ENCODE data around the gene FIZ1.
A peak's percentile ranks its signal among the peaks of the same experiment; 100 is the strongest.
"Not testable (repeated sequence)": the region's sequence is repeated elsewhere in the genome, so short reads cannot be mapped to it uniquely, and the experiment has no call there.

FIZ1 gene

GRCh38 chr19:55596304-55596703, 3.0 kb downstream of the FIZ1 start:
- DNase-seq (ENCODE audit: low read depth, low spot score): no peak

GRCh38 chr19:55594996-55595545, 4.2 kb downstream of the FIZ1 start:
- DNase-seq (ENCODE audit: low read depth, low spot score): no peak

- no peak for DNase-seq (ENCODE audit: low read depth, low spot score)
Observed at GRCh38 chr19:55593096-55593772, 6.1 kb downstream of the FIZ1 start.

- DNase-seq (ENCODE audit: low read depth, low spot score): no peak
Observed at GRCh38 chr19:55592391-55593090, 6.8 kb downstream of the FIZ1 start.

- DNase-seq (ENCODE audit: low read depth, low spot score): no peak
Observed at GRCh38 chr19:55591555-55591954, 7.8 kb downstream of the FIZ1 start.

- DNase-seq (ENCODE audit: low read depth, low spot score): no peak
Observed at GRCh38 chr19:55590617-55591016, 8.7 kb downstream of the FIZ1 start.

GRCh38 chr19:55590109-55590508, 9.2 kb downstream of the FIZ1 start:
- no peak for DNase-seq (ENCODE audit: low read depth, low spot score)

- no peak for DNase-seq (ENCODE audit: low read depth, low spot score)
Observed at GRCh38 chr19:55588738-55589137, 10.6 kb downstream of the FIZ1 start.

GRCh38 chr19:55586976-55587668, 12.2 kb downstream of the FIZ1 start:
- DNase-seq (ENCODE audit: low read depth, low spot score): peak; percentile 64

- DNase-seq (ENCODE audit: low read depth, low spot score): peak; percentile 31
Observed at GRCh38 chr19:55585658-55586339, 13.5 kb downstream of the FIZ1 start.

GRCh38 chr19:55584871-55585270, 14.4 kb downstream of the FIZ1 start:
- DNase-seq (ENCODE audit: low read depth, low spot score): no peak

GRCh38 chr19:55583897-55584296, 15.4 kb downstream of the FIZ1 start:
- DNase-seq (ENCODE audit: low read depth, low spot score): not testable (repeated sequence)

GRCh38 chr19:55582284-55582683, 17.0 kb downstream of the FIZ1 start:
- not testable (repeated sequence) for DNase-seq (ENCODE audit: low read depth, low spot score)

- DNase-seq (ENCODE audit: low read depth, low spot score): no peak
Observed at GRCh38 chr19:55581823-55582223, 17.5 kb downstream of the FIZ1 start.

GRCh38 chr19:55581145-55581822, 18.0 kb downstream of the FIZ1 start:
- no peak for DNase-seq (ENCODE audit: low read depth, low spot score)

GRCh38 chr19:55580628-55581144, 18.6 kb downstream of the FIZ1 start, which contains the start of gene ZNF579:
Gene ZNF579 (minus strand): TSS chr19:55580848. CDS start chr19:55579639, 1,209 bp downstream.
- DNase-seq (ENCODE audit: low read depth, low spot score): peak; percentile 67

GRCh38 chr19:55579766-55580621, 19.3 kb downstream of the FIZ1 start:
- DNase-seq (ENCODE audit: low read depth, low spot score): no peak

- DNase-seq (ENCODE audit: low read depth, low spot score): no peak
Observed at GRCh38 chr19:55578761-55579747, 20.3 kb downstream of the FIZ1 start.

All from smooth muscle cell of the brain vasculature (primary cell).